DND-41 (cell line): ENCODE data around the gene FXR2.
A peak's percentile ranks its signal among the peaks of the same experiment; 100 is the strongest.
"Not testable (repeated sequence)": the region's sequence is repeated elsewhere in the genome, so short reads cannot be mapped to it uniquely, and the experiment has no call there.

Experiments
- ATAC-seq: fragments of 200-7000 bp; cut with Tn5 transposase; 3 replicates; pipeline ENCODE4 v1.9.1; 2021; ENCODE audit warnings: low read depth; ENCODE audit not compliant: insufficient read depth
- DNase-seq: peaks from one replicate; pipeline ENCODE4 v3.0.0-alpha.2; 2020
- H2AFZ ChIP-seq: 2 replicates; pipeline ENCODE4 v1.6.0; 2012; ENCODE audit warnings: low read depth, low read length
- H3K27ac ChIP-seq: 2 replicates; pipeline ENCODE4 v1.5.1; 2012; ENCODE audit warnings: low read length, inconsistent platforms
- H3K27me3 ChIP-seq: fragments of 200-600 bp; sonication (generic); 2 replicates; pipeline ENCODE4 v1.6.0; 2012; ENCODE audit warnings: low read length, mild to moderate bottlenecking, inconsistent platforms; ENCODE audit not compliant: insufficient read depth, poor library complexity
- H3K36me3 ChIP-seq: 2 replicates; pipeline ENCODE4 v1.5.1; 2012; ENCODE audit warnings: low read length, inconsistent platforms; ENCODE audit not compliant: insufficient read depth
- H3K4me1 ChIP-seq: 2 replicates; pipeline ENCODE4 v1.5.1; 2012; ENCODE audit warnings: mild to moderate bottlenecking, low read length; ENCODE audit not compliant: insufficient read depth
- H3K4me2 ChIP-seq: 2 replicates; pipeline ENCODE4 v1.6.0; 2012; ENCODE audit warnings: mild to moderate bottlenecking, moderate library complexity, low read length, inconsistent platforms; ENCODE audit not compliant: insufficient read depth
- H3K4me3 ChIP-seq, 2 experiments: fragments of 200-600 bp in 1 of 2; shearing (Covaris generic) in 1 of 2; 2 replicates each; pipeline ENCODE4 v1.5.1; 2012 to 2016; ENCODE audit warnings: inconsistent platforms in 2 of 2, low read length in 2 of 2, mild to moderate bottlenecking in 2 of 2, low read depth in 1 of 2, moderate library complexity in 1 of 2
- H3K79me2 ChIP-seq: 2 replicates; pipeline ENCODE4 v1.6.0; 2012; ENCODE audit warnings: low read length, inconsistent platforms; ENCODE audit not compliant: insufficient read depth
- H3K9ac ChIP-seq: 2 replicates; pipeline ENCODE4 v1.6.0; 2012; ENCODE audit warnings: low read depth, mild to moderate bottlenecking, inconsistent platforms, low read length, moderate library complexity
- H3K9me3 ChIP-seq: 2 replicates; pipeline ENCODE4 v1.5.1; 2012; ENCODE audit warnings: low read length, moderate library complexity, mild to moderate bottlenecking, inconsistent platforms; ENCODE audit not compliant: insufficient read depth, severe bottlenecking
- H4K20me1 ChIP-seq: 2 replicates; pipeline ENCODE4 v1.6.0; 2012; ENCODE audit warnings: low read length; ENCODE audit not compliant: insufficient read depth
- CTCF ChIP-seq: IDR thresholded peaks from 2 replicates; pipeline ENCODE4 v1.5.1; 2012; ENCODE audit warnings: borderline replicate concordance, low read length, moderate library complexity, mild to moderate bottlenecking; ENCODE audit not compliant: poor library complexity, severe bottlenecking; ENCODE audit errors: extremely low read depth
- EZH2 ChIP-seq: IDR thresholded peaks from 3 replicates; pipeline ENCODE4 v1.6.1; 2012; ENCODE audit warnings: borderline replicate concordance, low read depth, mild to moderate bottlenecking, moderate library complexity, low read length, inconsistent platforms; ENCODE audit not compliant: severe bottlenecking

FXR2 gene

GRCh38 chr17:7626956-7627249, 12.2 kb upstream of the FXR2 start:
- peak overlapping the region; percentile 72 for H3K27ac ChIP-seq
- peak overlapping the region; percentile 82 for H2AFZ ChIP-seq
- no peaks in the 10 kb centered on the region for H3K9me3 ChIP-seq
- DNase-seq (no peak), ATAC-seq (no peak)
- no peaks in the 10 kb centered on the region; the same call in 1 of the 2 replicates for H3K79me2 ChIP-seq
- TF ChIP-seq CTCF (no peak), EZH2 (no peak)
- peaks cover 9% of the 10 kb centered on the region for H4K20me1 ChIP-seq
- peak overlapping the region; percentile 82 to 89; a peak in 3 of 4 replicates for H3K4me3 ChIP-seq
- peak overlapping the region; percentile 77 for H3K9ac ChIP-seq
- H3K36me3 ChIP-seq: no peaks in the 10 kb centered on the region
- peaks cover 20% of the 10 kb centered on the region for H3K4me1 ChIP-seq
- H3K4me2 ChIP-seq: peak overlapping the region; percentile 95
- H3K27me3 ChIP-seq: no peaks in the 10 kb centered on the region

GRCh38 chr17:7626307-7626706, 11.6 kb upstream of the FXR2 start:
- no peak for TF ChIP-seq CTCF
- TF ChIP-seq EZH2: no peak
- Histone ChIP-seq H3K27ac (no peak overlapping the region; the same call in 1 of the 2 replicates), H4K20me1 (peaks cover 9% of the 10 kb centered on the region), H3K36me3 (no peaks in the 10 kb centered on the region), H3K9ac (peak overlapping the region; percentile 77; the same call in 1 of the 2 replicates), H2AFZ (no peak overlapping the region), H3K79me2 (no peaks in the 10 kb centered on the region; the same call in 1 of the 2 replicates), H3K4me3 (0 out of 4 replicates have a peak overlapping the region, but pooled peaks of 1 of the 2 experiments have one; percentile 82), H3K4me2 (peak overlapping the region; percentile 95; the same call in 1 of the 2 replicates), H3K9me3 (no peaks in the 10 kb centered on the region), H3K27me3 (no peaks in the 10 kb centered on the region), H3K4me1 (peaks cover 20% of the 10 kb centered on the region)
- ATAC-seq (no peak), DNase-seq (no peak)

GRCh38 chr17:7625749-7626148, 11.1 kb upstream of the FXR2 start:
- H3K4me2 ChIP-seq: not testable (repeated sequence)

GRCh38 chr17:7623661-7624060, 9.0 kb upstream of the FXR2 start:
- Histone ChIP-seq H3K27me3 (no peaks in the 10 kb centered on the region), H3K4me2 (no peak overlapping the region)

More at GRCh38 chr17:7625749-7626148, 11.1 kb upstream of the FXR2 start:
- not testable (repeated sequence) for DNase-seq, H3K27ac ChIP-seq, H3K79me2 ChIP-seq, H4K20me1 ChIP-seq, H3K4me3 ChIP-seq, ATAC-seq, H3K27me3 ChIP-seq, H3K36me3 ChIP-seq, H3K9me3 ChIP-seq, H3K9ac ChIP-seq, H2AFZ ChIP-seq
- peaks cover 20% of the 10 kb centered on the region for H3K4me1 ChIP-seq

More at GRCh38 chr17:7623661-7624060, 9.0 kb upstream of the FXR2 start:
- ATAC-seq (no peak), DNase-seq (no peak)
- Histone ChIP-seq H4K20me1 (peaks cover 9% of the 10 kb centered on the region; the same call in 1 of the 2 replicates), H3K4me1 (peaks cover 20% of the 10 kb centered on the region), H3K9me3 (no peaks in the 10 kb centered on the region), H3K79me2 (no peaks in the 10 kb centered on the region; the same call in 1 of the 2 replicates), H3K4me3 (no peak overlapping the region), H3K27ac (no peak overlapping the region), H3K9ac (no peak overlapping the region), H2AFZ (no peak overlapping the region), H3K36me3 (no peaks in the 10 kb centered on the region)
- no peak for TF ChIP-seq CTCF
- no peak for TF ChIP-seq EZH2
